Naive thymus-derived CD4-positive, alpha-beta T cell (primary cell): ENCODE measurements around the gene MYZAP. TPM values are rescaled to one million over a fixed set of nuclear protein-coding genes. Genes with fewer than 3 reads are reported as not detected.

ENCODE experiments used
- ATAC-seq: fragments of 150-1000 bp; cut with Tn5 transposase; 2 replicates; pipeline ENCODE4 v1.10.0; 2021; ENCODE audit warnings: mild to moderate bottlenecking, moderate library complexity
- CTCF ChIA-PET: fragments of 350-600 bp; sonication (Branson Sonifier 250); formaldehyde crosslinking; loops from one replicate; lab custom pipeline; 2021; ENCODE audit warnings: antibody characterized with exemption; lab: Charles Lee
- POLR2A ChIA-PET: fragments of 350-600 bp; sonication (Branson Sonifier 250); formaldehyde crosslinking; loops from one replicate; lab custom pipeline; 2021; ENCODE audit warnings: antibody characterized with exemption, inconsistent platforms; lab: Charles Lee
- DNase-seq, 9 donors: peaks; one replicate each; pipeline versions ENCODE4 v3.0.0 to v3.0.0-alpha.2; 2020 to 2022; ENCODE audit warnings: mixed read lengths in 1 of 9
- H3K27ac ChIP-seq: one replicate; pipeline ENCODE4 v1.7.0; 2013; ENCODE audit warnings: mild to moderate bottlenecking, low read depth, low read length, moderate library complexity
- H3K27me3 ChIP-seq, 2 donors: one replicate each; pipeline ENCODE4 v1.7.0; 2013; ENCODE audit warnings: low read length in 2 of 2, mild to moderate bottlenecking in 2 of 2, moderate library complexity in 2 of 2; ENCODE audit not compliant: control insufficient read depth in 2 of 2, insufficient read depth in 2 of 2
- H3K36me3 ChIP-seq, 3 experiments: 1 replicate in 2 of 3; 2 replicates in 1 of 3; pipeline ENCODE4 v1.7.0; 2013; ENCODE audit warnings: low read length in 3 of 3, mild to moderate bottlenecking in 3 of 3, moderate library complexity in 1 of 3; ENCODE audit not compliant: insufficient read depth in 3 of 3, control insufficient read depth in 2 of 3
- H3K4me1 ChIP-seq, 2 donors: one replicate each; pipeline ENCODE4 v1.7.0; 2013; ENCODE audit warnings: low read length in 2 of 2, mild to moderate bottlenecking in 2 of 2, moderate library complexity in 1 of 2; ENCODE audit not compliant: control insufficient read depth in 2 of 2, insufficient read depth in 2 of 2
- H3K4me3 ChIP-seq: 2 replicates; pipeline ENCODE4 v1.7.0; 2013; ENCODE audit warnings: mild to moderate bottlenecking, low read length
- H3K9me3 ChIP-seq, 3 experiments: 1 replicate in 2 of 3; 2 replicates in 1 of 3; pipeline ENCODE4 v1.7.0; 2013; ENCODE audit warnings: low read length in 3 of 3; ENCODE audit not compliant: control insufficient read depth in 2 of 3
- H3K27ac Mint-ChIP-seq, 9 donors: one replicate each; pipeline ENCODE4 v1.8.0; 2020 to 2022; ENCODE audit warnings: mixed read lengths in 9 of 9, mild to moderate bottlenecking in 8 of 9, moderate library complexity in 5 of 9, inconsistent platforms in 2 of 9
- H3K27me3 Mint-ChIP-seq, 5 donors: one replicate each; pipeline ENCODE4 v1.8.0; 2021 to 2022; ENCODE audit warnings: mixed read lengths in 5 of 5, mild to moderate bottlenecking in 1 of 5
- H3K36me3 Mint-ChIP-seq, 5 donors: one replicate each; pipeline ENCODE4 v1.8.0; 2020 to 2022; ENCODE audit warnings: mixed read lengths in 5 of 5, mild to moderate bottlenecking in 3 of 5, inconsistent platforms in 1 of 5
- H3K4me1 Mint-ChIP-seq, 7 donors: one replicate each; pipeline ENCODE4 v1.8.0; 2020 to 2022; ENCODE audit warnings: mixed read lengths in 7 of 7, mild to moderate bottlenecking in 3 of 7, inconsistent platforms in 1 of 7
- H3K4me3 Mint-ChIP-seq, 10 donors: one replicate each; pipeline ENCODE4 v1.8.0; 2020 to 2022; ENCODE audit warnings: mild to moderate bottlenecking in 10 of 10, mixed read lengths in 10 of 10, moderate library complexity in 6 of 10, inconsistent platforms in 2 of 10
- H3K9me3 Mint-ChIP-seq, 11 donors: one replicate each; pipeline ENCODE4 v1.8.0; 2020 to 2022; ENCODE audit warnings: mixed read lengths in 11 of 11, mild to moderate bottlenecking in 4 of 11, inconsistent platforms in 1 of 11, moderate library complexity in 1 of 11
- intact Hi-C, 2 donors: fragments of 100-400 bp; cut with micrococcal nuclease; formaldehyde crosslinking; loops; one replicate each; pipeline ENCODE4 v1.15.1; 2023
- polyA plus RNA-seq, 2 donors: library from polyadenylated mRNA; unstranded; fragments of 300-500 nt; fragmentation: Illumina TruSeq; gene quantifications; one replicate each; pipeline ENCODE4 v1.2.3, GENCODE V29; 2021
- total RNA-seq, 6 experiments: library from RNA in 5 of 6; stranded (reverse) in 5 of 6; gene quantifications; 1 replicate in 5 of 6; 2 replicates in 1 of 6; pipeline ENCODE4 v1.2.3 and lab custom pipeline; 2021 to 2026

Gene MYZAP
- total and polyA plus RNA-seq, 7 experiments from 2014 or later, result 1.1 to 9.7 (median 2.2) TPM; not detected in 1

DNA sequence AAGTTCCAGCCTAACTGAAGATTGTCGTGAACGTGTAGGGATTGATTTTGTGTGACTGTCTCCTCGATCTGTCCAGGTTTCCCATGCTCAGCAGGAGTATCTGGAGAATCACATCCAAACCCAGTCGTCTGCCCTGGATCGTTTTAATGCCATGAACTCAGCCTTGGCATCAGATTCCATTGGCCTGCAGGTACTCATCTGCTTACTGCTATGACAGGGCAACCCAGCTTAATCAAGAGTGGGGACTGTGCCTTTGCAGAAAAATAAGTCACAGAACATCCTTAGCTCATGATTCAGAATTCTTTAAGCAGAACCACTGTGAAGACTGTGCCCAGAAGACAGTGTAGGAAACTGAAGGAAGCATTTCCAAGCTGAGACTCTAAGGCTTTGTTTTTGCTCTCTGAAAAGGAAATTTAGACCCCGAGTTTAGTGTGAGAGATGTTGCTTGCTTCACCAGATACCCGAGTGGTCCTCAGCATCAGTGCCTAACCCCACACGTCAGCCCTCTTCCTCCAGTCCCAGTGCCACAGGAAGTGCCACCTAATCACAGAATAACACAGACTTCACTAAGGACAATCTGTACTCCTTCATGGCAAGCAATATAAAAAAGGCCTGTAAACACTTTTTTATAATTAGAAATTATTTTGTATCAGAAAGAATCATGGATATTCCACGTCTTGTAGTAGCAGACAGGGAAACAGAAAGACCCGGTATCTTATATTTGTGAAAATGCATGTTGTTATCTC lies 34.2 kb downstream of the MYZAP start:
- no peak for ATAC-seq
- intact Hi-C loops, result no loop called here
- POLR2A ChIA-PET, result no interaction called here

DNA sequence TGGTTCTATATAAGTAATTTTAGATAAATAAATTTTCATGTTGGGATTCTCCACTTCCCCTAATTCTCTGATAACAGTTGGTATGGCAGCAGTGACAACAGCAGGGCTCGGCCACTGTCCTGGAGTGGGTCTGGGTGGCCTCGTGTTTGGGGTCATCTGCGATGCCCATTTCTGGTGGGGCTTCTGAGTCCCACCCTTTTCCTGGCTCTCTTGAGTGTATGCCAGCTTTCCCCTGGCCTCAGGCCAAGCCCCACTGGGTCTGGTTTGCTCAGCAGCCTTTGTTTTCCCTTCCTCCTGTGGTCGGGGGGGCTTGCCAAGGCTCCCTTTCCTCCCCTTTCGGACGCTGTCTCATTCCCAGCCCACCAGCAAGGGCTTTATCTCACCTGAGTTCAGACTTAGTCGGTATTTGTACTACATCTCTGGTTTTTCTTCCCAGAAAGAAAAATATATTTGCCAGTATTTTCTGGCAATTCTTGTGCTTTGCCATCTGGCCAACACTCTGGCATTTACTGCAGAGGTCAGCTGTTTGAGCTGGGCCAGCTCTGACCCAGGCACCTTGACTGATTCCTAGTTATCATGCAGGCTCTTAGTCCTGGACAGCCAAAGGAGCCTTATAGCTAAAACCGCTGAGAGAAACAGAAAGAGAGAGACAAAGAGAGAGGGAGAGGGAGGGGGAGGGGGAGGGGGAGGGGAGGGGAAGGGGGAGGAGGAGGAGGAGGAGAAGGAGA lies 35.2 kb downstream of the MYZAP start:
- H3K9me3 ChIP-seq, result no peaks in the 10 kb centered on the region
- H3K36me3 Mint-ChIP-seq, result peaks cover 0 to 33% (median 5%) of the 10 kb centered on the region in 5 donors
- no peak overlapping the region for H3K4me3 Mint-ChIP-seq
- peaks cover 0 to 6% (median 0%) of the 10 kb centered on the region in 7 donors for H3K4me1 Mint-ChIP-seq
- H3K36me3 ChIP-seq, result no peaks in the 10 kb centered on the region
- H3K27ac Mint-ChIP-seq, result no peak overlapping the region
- DNase-seq (no peak), ATAC-seq (no peak)
- intact Hi-C loops, result no loop called here
- H3K27me3 ChIP-seq, result no peaks in the 10 kb centered on the region
- H3K9me3 Mint-ChIP-seq, result no peaks in the 10 kb centered on the region
- CTCF ChIA-PET, result interaction anchor here (0.6 to 0.8 kb wide), 2 partner anchors 9 to 68 kb away, joined by 3 to 4 read pairs; no protein-coding TSS in a partner anchor
- H3K27me3 Mint-ChIP-seq, result peaks cover 0 to 5% (median 0%) of the 10 kb centered on the region in 5 donors
- no peak overlapping the region for H3K27ac ChIP-seq
- no peaks in the 10 kb centered on the region for H3K4me1 ChIP-seq
- no peak overlapping the region for H3K4me3 ChIP-seq
- POLR2A ChIA-PET, result no interaction called here

More for the DNA sequence above, 34.2 kb downstream of the MYZAP start:
- no peak overlapping the region for H3K4me3 ChIP-seq
- H3K9me3 ChIP-seq, result no peaks in the 10 kb centered on the region
- H3K27ac Mint-ChIP-seq, result peak overlapping the region in 2 of 9 donors; percentile 20 to 70
- no peaks in the 10 kb centered on the region for H3K36me3 ChIP-seq
- peaks cover 0 to 33% (median 7%) of the 10 kb centered on the region in 5 donors for H3K36me3 Mint-ChIP-seq
- peaks cover 0 to 5% (median 0%) of the 10 kb centered on the region in 5 donors for H3K27me3 Mint-ChIP-seq
- no peak overlapping the region for H3K4me3 Mint-ChIP-seq
- CTCF ChIA-PET, result interaction anchor here (0.6 to 1.3 kb wide), 2 partner anchors 10 to 61 kb away, joined by 3 to 4 read pairs; no protein-coding TSS in a partner anchor
- no peak overlapping the region for H3K27ac ChIP-seq
- DNase-seq, result no peak
- H3K9me3 Mint-ChIP-seq, result no peaks in the 10 kb centered on the region
- H3K4me1 ChIP-seq, result no peaks in the 10 kb centered on the region
- no peaks in the 10 kb centered on the region for H3K27me3 ChIP-seq
- peaks cover 0 to 6% (median 0%) of the 10 kb centered on the region in 7 donors for H3K4me1 Mint-ChIP-seq

GRCh38 chr15:57631386-57632110 lies 39.8 kb downstream of the MYZAP start:
- H3K36me3 ChIP-seq, result peaks cover 0 to 6% (median 0%) of the 10 kb centered on the region in 3 experiments
- ATAC-seq (no peak), DNase-seq (no peak)
- H3K27ac ChIP-seq, result no peak overlapping the region
- H3K9me3 ChIP-seq, result no peaks in the 10 kb centered on the region
- Mint-ChIP-seq H3K9me3 (no peaks in the 10 kb centered on the region), H3K4me3 (no peak overlapping the region), H3K4me1 (peaks cover 0 to 3% (median 0%) of the 10 kb centered on the region in 7 donors), H3K36me3 (peaks cover 0 to 24% (median 0%) of the 10 kb centered on the region in 5 donors), H3K27me3 (no peaks in the 10 kb centered on the region), H3K27ac (no peak overlapping the region)
- H3K4me3 ChIP-seq, result no peak overlapping the region
- POLR2A ChIA-PET, result no interaction called here
- CTCF ChIA-PET, result interaction anchor here (0.7 kb wide), 1 partner anchor 30 kb away, joined by 3 read pairs; no protein-coding TSS in a partner anchor
- intact Hi-C loops, result no loop called here
- no peaks in the 10 kb centered on the region for H3K4me1 ChIP-seq
- no peaks in the 10 kb centered on the region for H3K27me3 ChIP-seq

DNA sequence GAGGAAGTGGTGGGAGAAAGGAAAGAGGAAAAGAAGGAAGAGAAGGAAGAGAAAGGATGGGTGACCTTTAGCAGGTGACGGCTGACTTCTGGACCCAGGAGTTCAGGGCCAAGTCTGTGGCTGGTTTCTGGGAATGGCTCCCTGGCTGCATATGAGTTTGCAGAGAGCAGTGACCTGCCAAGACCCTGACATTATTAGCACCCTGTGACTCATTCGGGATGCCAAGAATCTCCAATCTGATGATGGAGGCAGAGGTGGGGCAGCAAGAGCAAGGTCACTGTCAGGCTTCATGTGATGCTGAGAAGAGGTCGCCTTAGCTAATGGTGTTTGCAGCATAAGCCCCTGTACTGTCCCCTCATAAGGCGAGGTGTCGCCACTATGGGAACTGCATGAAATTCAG lies 42.6 kb downstream of the MYZAP start:
- Mint-ChIP-seq H3K27ac (peak overlapping the region in 1 of 9 donors; percentile 67), H3K4me1 (peaks cover 0 to 3% (median 0%) of the 10 kb centered on the region in 7 donors), H3K36me3 (peaks cover 0 to 21% (median 0%) of the 10 kb centered on the region in 5 donors), H3K9me3 (no peaks in the 10 kb centered on the region), H3K4me3 (no peak overlapping the region), H3K27me3 (no peaks in the 10 kb centered on the region)
- Histone ChIP-seq H3K4me1 (no peaks in the 10 kb centered on the region), H3K36me3 (peaks cover 0 to 6% (median 0%) of the 10 kb centered on the region in 3 experiments), H3K4me3 (no peak overlapping the region), H3K27ac (no peak overlapping the region), H3K27me3 (no peaks in the 10 kb centered on the region), H3K9me3 (no peaks in the 10 kb centered on the region)
- POLR2A ChIA-PET, result no interaction called here
- ATAC-seq (no peak), DNase-seq (no peak)
- CTCF ChIA-PET, result interaction anchor here (0.5 kb wide), 1 partner anchor 29 kb away, joined by 4 read pairs; no protein-coding TSS in a partner anchor
- intact Hi-C loops, result no loop called here

DNA sequence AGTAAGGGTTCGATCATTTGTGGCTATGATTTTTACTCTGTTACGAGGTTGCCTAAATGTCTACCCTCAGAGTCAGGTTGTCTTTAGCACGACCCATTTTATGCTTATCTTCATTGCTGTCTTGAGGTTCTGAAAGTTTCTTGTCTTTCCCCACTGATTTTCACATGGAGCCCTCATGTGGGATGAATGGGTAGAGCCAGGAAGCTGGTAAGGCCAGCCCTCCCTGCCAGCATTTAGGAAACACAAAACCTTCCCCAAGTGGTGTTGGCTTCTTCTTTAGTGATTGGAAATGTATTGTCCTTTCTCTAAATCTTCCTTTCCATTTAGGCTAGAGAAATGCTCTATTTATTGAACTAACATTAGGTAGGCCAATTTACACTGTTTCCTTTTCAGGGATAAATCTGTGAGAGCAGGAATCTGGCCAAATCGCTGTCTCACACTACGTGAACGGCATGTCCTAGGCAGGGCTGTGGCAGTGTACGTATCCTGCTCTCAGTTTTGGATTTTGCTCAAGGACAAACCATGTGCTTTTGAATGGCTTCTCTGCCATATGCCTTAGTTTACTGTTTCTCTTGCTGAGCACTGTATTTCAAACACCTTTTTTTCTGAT lies 43.7 kb downstream of the MYZAP start:
- CTCF ChIA-PET, result no interaction called here
- peak overlapping the region in 2 of 9 donors; percentile 21 to 39 for H3K27ac Mint-ChIP-seq

GRCh38 chr15:57637846-57638245 lies 46.1 kb downstream of the MYZAP start:
- H3K27ac ChIP-seq, result no peak overlapping the region
- H3K4me1 ChIP-seq, result no peaks in the 10 kb centered on the region
- no peaks in the 10 kb centered on the region for H3K27me3 ChIP-seq
- Mint-ChIP-seq H3K4me3 (no peak overlapping the region), H3K27ac (no peak overlapping the region), H3K9me3 (no peaks in the 10 kb centered on the region), H3K4me1 (peaks cover 0 to 11% (median 4%) of the 10 kb centered on the region in 7 donors), H3K27me3 (peaks cover 0 to 4% (median 0%) of the 10 kb centered on the region in 5 donors), H3K36me3 (peaks cover 0 to 13% (median 4%) of the 10 kb centered on the region in 5 donors)
- intact Hi-C loops, result no loop called here
- no peak overlapping the region for H3K4me3 ChIP-seq
- POLR2A ChIA-PET, result no interaction called here
- CTCF ChIA-PET, result no interaction called here
- no peak for ATAC-seq
- no peaks in the 10 kb centered on the region for H3K9me3 ChIP-seq
- no peak for DNase-seq
- H3K36me3 ChIP-seq, result no peaks in the 10 kb centered on the region

More for the DNA sequence above, 43.7 kb downstream of the MYZAP start:
- Histone ChIP-seq H3K36me3 (peaks cover 0 to 6% (median 0%) of the 10 kb centered on the region in 3 experiments), H3K4me3 (no peak overlapping the region), H3K27me3 (no peaks in the 10 kb centered on the region), H3K27ac (no peak overlapping the region), H3K9me3 (no peaks in the 10 kb centered on the region), H3K4me1 (no peaks in the 10 kb centered on the region)
- H3K27me3 Mint-ChIP-seq, result peaks cover 0 to 4% (median 0%) of the 10 kb centered on the region in 5 donors
- H3K4me3 Mint-ChIP-seq, result no peak overlapping the region
- DNase-seq (no peak), ATAC-seq (no peak)
- peaks cover 0 to 3% (median 0%) of the 10 kb centered on the region in 7 donors for H3K4me1 Mint-ChIP-seq
- H3K9me3 Mint-ChIP-seq, result no peaks in the 10 kb centered on the region
- peaks cover 0 to 18% (median 4%) of the 10 kb centered on the region in 5 donors for H3K36me3 Mint-ChIP-seq
- intact Hi-C loops, result no loop called here
- POLR2A ChIA-PET, result no interaction called here
